Measurements from ENCODE around the gene AHR. TPM values are rescaled to one million over a fixed set of nuclear protein-coding genes. Genes with fewer than 3 reads are reported as not detected.
"Not testable (repeated sequence)": the region's sequence is repeated elsewhere in the genome, so short reads cannot be mapped to it uniquely, and the experiment has no call there.

The AHR gene
- total RNA-seq, 1 donor from 2014 or later, result 49.7 TPM

DNA sequence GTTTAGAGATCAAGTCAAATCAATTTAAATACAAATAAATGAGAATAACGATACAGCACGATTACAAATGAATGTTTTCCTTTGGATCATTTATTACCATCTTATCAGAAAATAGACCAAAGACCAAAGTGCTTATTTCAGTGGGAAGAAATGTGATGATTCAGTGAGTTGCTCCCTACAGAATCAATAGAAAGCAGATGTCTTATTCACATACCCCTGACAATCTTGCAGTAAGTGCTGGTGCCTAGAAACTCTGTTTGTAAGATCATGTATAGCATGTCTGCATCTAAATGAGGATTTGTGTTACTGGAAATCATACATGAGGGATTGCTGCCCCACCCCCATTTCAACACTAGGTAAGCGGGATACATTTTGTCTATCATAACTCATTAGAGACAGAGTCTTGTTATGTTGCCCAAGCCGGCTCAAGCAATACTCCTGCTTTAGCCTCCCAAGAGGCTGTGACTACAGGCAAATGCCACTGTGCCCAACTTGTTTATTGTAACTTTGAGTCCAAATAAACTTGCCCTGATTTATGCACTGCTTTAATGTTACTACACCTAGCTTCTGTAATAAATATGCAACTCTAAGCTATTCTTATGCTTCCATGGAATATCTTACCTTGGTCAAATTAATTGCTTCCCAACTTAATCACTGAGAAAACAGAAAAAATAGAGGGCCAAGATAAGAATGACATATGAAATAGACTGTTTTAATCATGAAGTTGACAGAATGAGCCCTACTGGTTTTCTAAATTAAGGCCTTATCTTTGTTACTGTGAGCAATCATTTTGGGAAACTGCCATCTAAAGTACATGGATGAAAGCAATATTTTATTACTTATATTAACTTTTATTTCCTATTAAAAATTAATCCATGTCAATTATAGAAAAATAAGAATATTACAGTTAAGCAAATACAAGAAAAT, 82.5 kb downstream of the AHR start:
- Mint-ChIP-seq H3K27me3 (ENCODE audit: low read depth) (peaks cover under 1% of the 10 kb centered on the region), H3K27ac (no peak overlapping the region), H3K36me3 (no peaks in the 10 kb centered on the region), H3K4me3 (no peak overlapping the region), H3K9me3 (peaks cover 5% of the 10 kb centered on the region), H3K4me1 (peaks cover 17% of the 10 kb centered on the region)
- no peak for DNase-seq (ENCODE audit: low spot score in 2 of 2, unreplicated experiment in 2 of 2)
- TF ChIP-seq, protein P1, sequence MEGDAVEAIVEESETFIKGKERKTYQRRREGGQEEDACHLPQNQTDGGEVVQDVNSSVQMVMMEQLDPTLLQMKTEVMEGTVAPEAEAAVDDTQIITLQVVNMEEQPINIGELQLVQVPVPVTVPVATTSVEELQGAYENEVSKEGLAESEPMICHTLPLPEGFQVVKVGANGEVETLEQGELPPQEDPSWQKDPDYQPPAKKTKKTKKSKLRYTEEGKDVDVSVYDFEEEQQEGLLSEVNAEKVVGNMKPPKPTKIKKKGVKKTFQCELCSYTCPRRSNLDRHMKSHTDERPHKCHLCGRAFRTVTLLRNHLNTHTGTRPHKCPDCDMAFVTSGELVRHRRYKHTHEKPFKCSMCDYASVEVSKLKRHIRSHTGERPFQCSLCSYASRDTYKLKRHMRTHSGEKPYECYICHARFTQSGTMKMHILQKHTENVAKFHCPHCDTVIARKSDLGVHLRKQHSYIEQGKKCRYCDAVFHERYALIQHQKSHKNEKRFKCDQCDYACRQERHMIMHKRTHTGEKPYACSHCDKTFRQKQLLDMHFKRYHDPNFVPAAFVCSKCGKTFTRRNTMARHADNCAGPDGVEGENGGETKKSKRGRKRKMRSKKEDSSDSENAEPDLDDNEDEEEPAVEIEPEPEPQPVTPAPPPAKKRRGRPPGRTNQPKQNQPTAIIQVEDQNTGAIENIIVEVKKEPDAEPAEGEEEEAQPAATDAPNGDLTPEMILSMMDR (IDR thresholded peaks at IDR 0.05; ENCODE audit: unreplicated experiment), result no peak

DNA sequence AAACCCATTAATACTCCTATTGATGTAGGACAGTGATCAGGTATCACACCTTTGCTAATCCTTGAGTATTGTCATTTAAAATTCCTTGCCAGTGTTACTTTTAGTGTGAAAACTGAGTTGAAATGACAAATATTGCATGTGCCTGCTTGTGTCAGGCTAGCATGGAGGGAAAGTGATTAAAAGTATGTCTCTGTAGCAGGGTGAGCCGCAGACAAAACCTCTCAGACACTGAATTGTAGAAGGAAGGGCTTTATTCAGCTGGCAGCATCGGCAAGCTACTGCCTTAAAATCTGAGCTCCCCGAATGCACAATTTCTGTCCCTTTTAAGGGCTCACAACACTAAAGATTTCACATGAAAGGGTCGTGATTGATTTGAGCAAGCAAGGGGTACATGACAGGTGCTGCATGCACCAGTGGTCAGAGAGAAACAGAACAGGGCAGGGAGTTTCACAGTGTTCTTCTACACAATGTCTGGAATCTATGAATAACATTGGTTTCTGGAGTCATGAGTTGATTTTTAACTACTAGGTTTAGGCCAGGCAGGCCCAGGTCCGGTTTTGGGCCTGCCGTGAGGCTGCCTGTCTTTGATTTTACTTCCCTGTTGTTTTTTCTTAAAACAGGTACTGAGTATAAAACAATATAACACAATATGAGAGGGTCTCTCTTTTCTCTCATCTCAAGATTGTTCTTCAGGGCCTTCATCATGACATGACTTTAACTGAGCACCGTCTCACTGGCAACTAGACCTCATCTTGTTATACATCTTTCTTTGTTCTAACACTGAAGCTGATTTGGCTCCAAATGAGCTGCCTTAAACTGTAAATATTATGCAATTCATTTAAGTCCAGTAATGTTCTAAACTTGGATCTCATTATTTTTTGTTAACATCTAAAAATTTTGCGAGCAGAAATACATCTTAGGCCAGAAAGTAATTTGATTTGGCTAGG, 84.2 kb downstream of the AHR start:
- not testable (repeated sequence) for H3K4me3 Mint-ChIP-seq; H3K27ac Mint-ChIP-seq; DNase-seq (ENCODE audit: low spot score in 2 of 2, unreplicated experiment in 2 of 2); H3K27me3 Mint-ChIP-seq (ENCODE audit: low read depth); H3K36me3 Mint-ChIP-seq; H3K9me3 Mint-ChIP-seq
- peaks cover 17% of the 10 kb centered on the region for H3K4me1 Mint-ChIP-seq

DNA sequence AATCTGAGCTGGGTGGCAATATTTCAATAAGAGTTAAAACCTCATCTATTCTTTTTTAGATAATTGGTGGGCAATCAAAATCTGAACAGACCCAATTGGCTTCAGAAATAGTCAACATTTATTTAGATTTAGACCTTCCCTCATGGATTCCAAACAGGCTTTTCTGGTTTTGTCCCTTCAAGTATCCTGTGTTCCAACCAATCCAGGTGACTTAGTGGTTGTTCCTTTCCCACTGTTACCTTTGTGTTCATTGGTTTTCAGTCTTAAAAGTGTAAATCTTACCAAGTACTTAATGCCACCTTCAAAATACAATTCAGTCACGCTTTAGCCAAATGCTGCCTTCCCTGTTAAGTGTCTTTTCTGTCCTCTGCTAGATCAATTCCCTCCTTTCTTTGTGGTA, 85.9 kb downstream of the AHR start:
- no peak overlapping the region for H3K4me3 Mint-ChIP-seq
- DNase-seq (ENCODE audit: low spot score in 2 of 2, unreplicated experiment in 2 of 2), result no peak
- H3K27ac Mint-ChIP-seq, result no peak overlapping the region
- TF ChIP-seq, protein P1 (IDR thresholded peaks at IDR 0.05; ENCODE audit: unreplicated experiment), result no peak
- peaks cover 10% of the 10 kb centered on the region for H3K9me3 Mint-ChIP-seq
- no peaks in the 10 kb centered on the region for H3K27me3 Mint-ChIP-seq (ENCODE audit: low read depth)
- H3K4me1 Mint-ChIP-seq, result peaks cover 17% of the 10 kb centered on the region
- H3K36me3 Mint-ChIP-seq, result no peaks in the 10 kb centered on the region

DNA sequence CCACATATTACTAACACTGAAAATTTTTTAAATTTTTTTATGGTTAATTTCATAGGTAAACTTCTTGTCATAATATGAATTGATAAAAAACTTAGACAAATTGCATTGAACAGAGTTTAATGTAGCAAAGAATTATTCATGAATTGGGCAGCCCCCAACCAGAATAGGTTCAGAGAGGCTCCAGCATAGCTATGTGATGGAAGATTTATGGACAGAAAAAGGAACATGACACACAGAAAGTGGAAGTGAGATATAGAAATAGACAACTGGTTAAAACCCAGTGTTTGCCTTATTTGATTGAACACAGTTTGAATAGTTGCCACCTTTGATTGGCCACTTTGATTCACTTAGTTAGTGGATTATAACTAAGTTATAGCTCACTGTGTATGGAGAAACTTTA, 87.2 kb downstream of the AHR start:
- no peak overlapping the region for H3K4me3 Mint-ChIP-seq
- H3K9me3 Mint-ChIP-seq, result peaks cover 10% of the 10 kb centered on the region
- H3K4me1 Mint-ChIP-seq, result peaks cover 10% of the 10 kb centered on the region
- TF ChIP-seq, protein P1 (IDR thresholded peaks at IDR 0.05; ENCODE audit: unreplicated experiment), result no peak
- H3K27me3 Mint-ChIP-seq (ENCODE audit: low read depth), result no peaks in the 10 kb centered on the region
- no peaks in the 10 kb centered on the region for H3K36me3 Mint-ChIP-seq
- no peak overlapping the region for H3K27ac Mint-ChIP-seq
- DNase-seq (ENCODE audit: low spot score in 2 of 2, unreplicated experiment in 2 of 2), result no peak

DNA sequence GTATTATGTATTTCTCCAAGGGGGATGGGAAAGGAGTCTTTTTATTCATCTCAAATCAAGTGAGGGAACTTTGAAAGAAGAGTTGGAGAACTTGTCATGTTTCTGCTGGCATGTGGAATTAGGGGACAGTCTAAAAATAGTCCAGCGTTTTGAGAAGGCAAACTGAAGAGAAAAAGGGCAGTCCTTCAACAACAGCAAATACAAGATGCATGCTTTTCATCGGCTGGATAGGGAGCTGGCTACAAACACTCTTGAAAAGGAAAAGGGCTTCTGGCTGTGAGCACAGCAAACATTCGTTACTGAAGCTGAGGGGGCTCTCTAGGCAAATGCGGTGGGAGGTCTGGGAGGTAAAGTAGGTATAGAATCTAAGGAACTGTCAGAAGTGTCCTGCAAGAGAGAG, 91.9 kb downstream of the AHR start:
- Mint-ChIP-seq H3K4me1 (no peaks in the 10 kb centered on the region), H3K9me3 (peaks cover 34% of the 10 kb centered on the region), H3K36me3 (peaks cover 10% of the 10 kb centered on the region), H3K27me3 (ENCODE audit: low read depth) (no peaks in the 10 kb centered on the region), H3K27ac (no peak overlapping the region), H3K4me3 (no peak overlapping the region)
- TF ChIP-seq, protein P1 (IDR thresholded peaks at IDR 0.05; ENCODE audit: unreplicated experiment), result no peak
- DNase-seq (ENCODE audit: low spot score in 2 of 2, unreplicated experiment in 2 of 2), result no peak

Measured in mesothelial cell of epicardium (in vitro differentiated cells).